K562 (cell line): ENCODE measurements around the gene MICAL2. TPM values are rescaled to one million over a fixed set of nuclear protein-coding genes. Genes with fewer than 3 reads are reported as not detected.
A peak's percentile ranks its signal among the peaks of the same experiment; 100 is the strongest.

ENCODE experiments used
- BCOR ChIP-seq: fragments of 450-650 bp; IDR thresholded peaks from 2 replicates; pipeline ENCODE4 v1.6.1; 2016
- BMI1 ChIP-seq: fragments of 150-350 bp; IDR thresholded peaks from 2 replicates; pipeline ENCODE4 v1.6.1; 2014; ENCODE audit warnings: low read length
- BRD9 ChIP-seq: fragments of 450-650 bp; IDR thresholded peaks from 2 replicates; pipeline ENCODE4 v1.6.1; 2018; ENCODE audit warnings: low read depth; ENCODE audit not compliant: partially characterized antibody
- CREM ChIP-seq: IDR thresholded peaks from 2 replicates; pipeline ENCODE4 v1.6.1; 2014; ENCODE audit warnings: antibody characterized with exemption, low read depth
- CTBP1 ChIP-seq: fragments of 450-650 bp; IDR thresholded peaks from 2 replicates; pipeline ENCODE4 v1.6.1; 2016; ENCODE audit warnings: borderline replicate concordance
- ESRRA ChIP-seq: fragments of 450-650 bp; IDR thresholded peaks from 2 replicates; pipeline ENCODE4 v1.6.1; 2014; ENCODE audit warnings: low read depth, mild to moderate bottlenecking, moderate library complexity, borderline replicate concordance
- FOXJ3 ChIP-seq: sonication (generic); formaldehyde crosslinking; IDR thresholded peaks from 2 replicates; pipeline ENCODE4 v1.4.0; 2020; ENCODE audit warnings: mild to moderate bottlenecking, missing genetic modification reagents
- KLF16 ChIP-seq: IDR thresholded peaks from 2 replicates; pipeline ENCODE4 v1.6.1; 2016; ENCODE audit warnings: antibody characterized with exemption
- MIER1 ChIP-seq: fragments of 450-650 bp; IDR thresholded peaks from 2 replicates; pipeline ENCODE4 v1.6.1; 2016; ENCODE audit warnings: antibody characterized with exemption, mild to moderate bottlenecking, low read depth
- NR2C1 ChIP-seq, 2 experiments: fragments of 450-650 bp; IDR thresholded peaks; 2 replicates each; pipeline ENCODE4 v1.6.1; 2017; ENCODE audit warnings: mild to moderate bottlenecking in 2 of 2, antibody characterized with exemption in 1 of 2, inconsistent platforms in 1 of 2, missing compliant biosample characterization in 1 of 2, missing genetic modification characterization in 1 of 2
- NR3C1 ChIP-seq: sonication (generic); formaldehyde crosslinking; IDR thresholded peaks from 2 replicates; pipeline ENCODE4 v1.8.1; 2022; ENCODE audit warnings: missing genetic modification reagents
- NR4A1 ChIP-seq, 2 experiments: fragments of 250-450 bp in 1 of 2; fragments of 450-650 bp in 1 of 2; sonication (Bioruptor Pico) in 1 of 2; IDR thresholded peaks; 2 replicates each; pipeline versions ENCODE4 v1.4.0 to v1.6.1; 2016 to 2020; ENCODE audit warnings: mild to moderate bottlenecking in 2 of 2, missing compliant biosample characterization in 1 of 2, missing genetic modification characterization in 1 of 2, moderate library complexity in 1 of 2
- SAFB ChIP-seq: fragments of 200-400 bp; formaldehyde crosslinking; IDR thresholded peaks from 2 replicates; pipeline ENCODE4 v1.6.1; 2017; ENCODE audit warnings: low read depth, low read length, borderline replicate concordance
- SMARCC2 ChIP-seq: fragments of 450-650 bp; IDR thresholded peaks from 2 replicates; pipeline ENCODE4 v1.6.1; 2017; ENCODE audit warnings: antibody characterized with exemption, moderate library complexity, mild to moderate bottlenecking, low read depth
- TAF7 ChIP-seq: fragments of 450-650 bp; IDR thresholded peaks from 2 replicates; pipeline ENCODE4 v1.6.1; 2016; ENCODE audit warnings: missing genetic modification characterization, missing compliant biosample characterization
- ZBTB17 ChIP-seq: fragments of 450-650 bp; formaldehyde crosslinking; IDR thresholded peaks from 2 replicates; pipeline ENCODE4 v1.4.0; 2020; ENCODE audit warnings: mild to moderate bottlenecking
- ZFX ChIP-seq: sonication (generic); formaldehyde crosslinking; IDR thresholded peaks from 2 replicates; pipeline ENCODE4 v1.8.0; 2022; ENCODE audit warnings: mild to moderate bottlenecking, missing genetic modification reagents, moderate library complexity
- ZNF133 ChIP-seq: fragments of 250-450 bp; sonication (Bioruptor Pico); IDR thresholded peaks from 2 replicates; pipeline ENCODE4 v1.4.0; 2020; ENCODE audit warnings: mild to moderate bottlenecking
- polyA plus RNA-seq, 8 experiments: library from polyadenylated mRNA; depleted of rRNA in 4 of 8; stranded (reverse) in 5 of 8; unstranded in 3 of 8; fragments of >200 nt; fragmentation: Nextera tagmentation in 2 of 8; fragmentation: Illumina TruSeq in 1 of 8; extraction: Ambion mirVana in 2 of 8; extraction: Trizol in 1 of 8; gene quantifications; 2 replicates each; pipeline versions ENCODE4 v1.2.1 to v1.2.3, GENCODE V29; 2011 to 2014; ENCODE audit warnings: inconsistent platforms in 1 of 8, missing spikeins in 1 of 8
- total RNA-seq, 7 experiments: library from RNA; depleted of rRNA in 6 of 7; stranded (reverse); fragments of >200 nt in 6 of 7; fragmentation: Illumina TruSeq in 2 of 7; extraction: Trizol in 2 of 7; gene quantifications; 2 replicates each; pipeline versions ENCODE4 v1.2.1 to v1.2.3, GENCODE V29; 2011 to 2021; ENCODE audit warnings: low replicate concordance in 1 of 7
- TF ChIP-seq, protein P1 (sequence below), 3 experiments: IDR thresholded peaks in 2 of 3; conservative IDR thresholded peaks in 1 of 3; 2 replicates each; pipeline ENCODE4 v1.5.1; 2011 to 2012; ENCODE audit warnings: low read length in 3 of 3, mild to moderate bottlenecking in 3 of 3, control low read depth in 2 of 3, improper control_type of control experiment in 1 of 3, inconsistent platforms in 1 of 3, low read depth in 1 of 3, mixed read lengths in 1 of 3, moderate library complexity in 1 of 3; ENCODE audit not compliant: insufficient read depth in 2 of 3
- TF ChIP-seq, protein P2 (sequence below): fragments of 250-450 bp; sonication (Bioruptor Pico); IDR thresholded peaks from 2 replicates; pipeline ENCODE4 v1.5.0; 2021
- TF ChIP-seq, protein P3 (sequence below): fragments of 250-450 bp; sonication (Bioruptor Pico); IDR thresholded peaks from 2 replicates; pipeline ENCODE4 v1.4.0; 2020; ENCODE audit warnings: mild to moderate bottlenecking, moderate library complexity

MICAL2 gene
- total and polyA plus RNA-seq, 9 of the 15 experiments (the other 6 are each of a cell fraction or from before 2014, with no cell fraction given) = 4.7 to 64.2 (median 33.6) TPM

DNA sequence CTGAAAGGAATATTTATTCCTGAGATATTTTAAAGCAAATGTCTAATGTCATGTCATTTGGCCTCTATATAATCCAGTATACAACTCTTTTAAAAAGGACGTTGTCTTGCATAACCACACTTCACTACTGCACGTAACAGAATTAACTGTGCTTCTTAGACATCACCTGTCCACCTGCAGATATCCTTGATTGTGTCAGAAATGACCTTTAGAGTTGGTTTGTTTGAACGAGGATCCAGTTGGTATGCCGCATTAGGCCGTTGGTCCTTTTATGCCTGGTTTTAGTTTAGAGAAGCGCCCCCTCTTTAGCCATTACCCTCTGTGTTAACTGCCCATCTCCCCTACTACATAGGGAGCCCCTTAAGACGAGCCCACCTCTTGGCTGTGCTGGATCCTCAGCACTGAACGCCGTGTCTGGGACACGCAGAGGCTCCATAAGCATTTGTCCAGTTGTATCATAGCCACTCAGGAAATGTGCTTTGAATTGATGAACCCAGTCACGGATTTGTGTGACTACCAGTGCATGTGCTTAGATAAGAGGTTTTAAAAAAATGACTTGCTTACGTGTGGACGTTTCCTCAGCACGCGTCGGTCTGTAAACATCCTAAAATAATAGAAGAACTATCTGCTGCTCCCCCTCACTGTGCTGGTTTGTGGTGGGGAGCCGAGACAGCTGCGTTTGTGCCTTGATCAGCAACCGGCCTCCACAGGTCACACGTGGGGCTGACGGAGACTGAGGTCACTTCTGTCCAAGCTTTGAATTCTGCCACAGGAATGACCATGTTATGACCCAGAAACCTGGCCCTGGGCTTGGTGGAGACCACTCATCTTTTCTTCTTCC, 4.0 kb downstream of the MICAL2 start (continued):
- TF ChIP-seq ZFX (0 out of 2 replicates have a peak, but pooled peaks have one; percentile 19), ZNF133 (CRISPR knock-in tag) (no peak), NR4A1 (CRISPR knock-in tag; IDR thresholded peaks at IDR 0.05) (no peak), NR4A1 (tag; IDR thresholded peaks at IDR 0.05) (no peak), FOXJ3 (CRISPR knock-in tag) (no peak), NR3C1 (CRISPR knock-in tag) (no peak), KLF16 (0 out of 2 replicates have a peak, but pooled peaks have one; percentile 33), SAFB (no peak), BMI1 (no peak), MIER1 (no peak), SMARCC2 (peak; percentile 55; the same call in 1 of the 2 replicates), CREM (peak; percentile 88), NR2C1 (IDR thresholded peaks at IDR 0.05) (no peak), NR2C1 (tag; IDR thresholded peaks at IDR 0.05) (0 out of 2 replicates have a peak, but pooled peaks have one; percentile 31), BCOR (peak; percentile 67; the same call in 1 of the 2 replicates), TAF7 (no peak), ESRRA (no peak), ZBTB17 (CRISPR knock-in tag) (no peak), CTBP1 (peak; percentile 54; the same call in 1 of the 2 replicates), BRD9 (no peak)
- TF ChIP-seq, protein P1, sequence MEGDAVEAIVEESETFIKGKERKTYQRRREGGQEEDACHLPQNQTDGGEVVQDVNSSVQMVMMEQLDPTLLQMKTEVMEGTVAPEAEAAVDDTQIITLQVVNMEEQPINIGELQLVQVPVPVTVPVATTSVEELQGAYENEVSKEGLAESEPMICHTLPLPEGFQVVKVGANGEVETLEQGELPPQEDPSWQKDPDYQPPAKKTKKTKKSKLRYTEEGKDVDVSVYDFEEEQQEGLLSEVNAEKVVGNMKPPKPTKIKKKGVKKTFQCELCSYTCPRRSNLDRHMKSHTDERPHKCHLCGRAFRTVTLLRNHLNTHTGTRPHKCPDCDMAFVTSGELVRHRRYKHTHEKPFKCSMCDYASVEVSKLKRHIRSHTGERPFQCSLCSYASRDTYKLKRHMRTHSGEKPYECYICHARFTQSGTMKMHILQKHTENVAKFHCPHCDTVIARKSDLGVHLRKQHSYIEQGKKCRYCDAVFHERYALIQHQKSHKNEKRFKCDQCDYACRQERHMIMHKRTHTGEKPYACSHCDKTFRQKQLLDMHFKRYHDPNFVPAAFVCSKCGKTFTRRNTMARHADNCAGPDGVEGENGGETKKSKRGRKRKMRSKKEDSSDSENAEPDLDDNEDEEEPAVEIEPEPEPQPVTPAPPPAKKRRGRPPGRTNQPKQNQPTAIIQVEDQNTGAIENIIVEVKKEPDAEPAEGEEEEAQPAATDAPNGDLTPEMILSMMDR (IDR thresholded peaks at IDR 0.05 in 2 of 3, conservative IDR thresholded peaks at IDR 0.05 in 1 of 3; ENCODE audit: insufficient read depth in 2 of 3, low read depth in 1 of 3, low read length in 3 of 3) = no peak
- TF ChIP-seq, protein P2, sequence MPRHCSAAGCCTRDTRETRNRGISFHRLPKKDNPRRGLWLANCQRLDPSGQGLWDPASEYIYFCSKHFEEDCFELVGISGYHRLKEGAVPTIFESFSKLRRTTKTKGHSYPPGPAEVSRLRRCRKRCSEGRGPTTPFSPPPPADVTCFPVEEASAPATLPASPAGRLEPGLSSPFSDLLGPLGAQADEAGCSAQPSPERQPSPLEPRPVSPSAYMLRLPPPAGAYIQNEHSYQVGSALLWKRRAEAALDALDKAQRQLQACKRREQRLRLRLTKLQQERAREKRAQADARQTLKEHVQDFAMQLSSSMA (CRISPR knock-in tag) = no peak
- TF ChIP-seq, protein P3, sequence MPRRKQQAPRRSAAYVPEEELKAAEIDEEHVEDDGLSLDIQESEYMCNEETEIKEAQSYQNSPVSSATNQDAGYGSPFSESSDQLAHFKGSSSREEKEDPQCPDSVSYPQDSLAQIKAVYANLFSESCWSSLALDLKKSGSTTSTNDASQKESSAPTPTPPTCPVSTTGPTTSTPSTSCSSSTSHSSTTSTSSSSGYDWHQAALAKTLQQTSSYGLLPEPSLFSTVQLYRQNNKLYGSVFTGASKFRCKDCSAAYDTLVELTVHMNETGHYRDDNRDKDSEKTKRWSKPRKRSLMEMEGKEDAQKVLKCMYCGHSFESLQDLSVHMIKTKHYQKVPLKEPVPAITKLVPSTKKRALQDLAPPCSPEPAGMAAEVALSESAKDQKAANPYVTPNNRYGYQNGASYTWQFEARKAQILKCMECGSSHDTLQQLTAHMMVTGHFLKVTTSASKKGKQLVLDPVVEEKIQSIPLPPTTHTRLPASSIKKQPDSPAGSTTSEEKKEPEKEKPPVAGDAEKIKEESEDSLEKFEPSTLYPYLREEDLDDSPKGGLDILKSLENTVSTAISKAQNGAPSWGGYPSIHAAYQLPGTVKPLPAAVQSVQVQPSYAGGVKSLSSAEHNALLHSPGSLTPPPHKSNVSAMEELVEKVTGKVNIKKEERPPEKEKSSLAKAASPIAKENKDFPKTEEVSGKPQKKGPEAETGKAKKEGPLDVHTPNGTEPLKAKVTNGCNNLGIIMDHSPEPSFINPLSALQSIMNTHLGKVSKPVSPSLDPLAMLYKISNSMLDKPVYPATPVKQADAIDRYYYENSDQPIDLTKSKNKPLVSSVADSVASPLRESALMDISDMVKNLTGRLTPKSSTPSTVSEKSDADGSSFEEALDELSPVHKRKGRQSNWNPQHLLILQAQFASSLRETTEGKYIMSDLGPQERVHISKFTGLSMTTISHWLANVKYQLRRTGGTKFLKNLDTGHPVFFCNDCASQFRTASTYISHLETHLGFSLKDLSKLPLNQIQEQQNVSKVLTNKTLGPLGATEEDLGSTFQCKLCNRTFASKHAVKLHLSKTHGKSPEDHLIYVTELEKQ (CRISPR knock-in tag) = no peak
